H9 (cell line): ENCODE data around the gene FREM2. TPM values are rescaled to one million over a fixed set of nuclear protein-coding genes. Genes with fewer than 3 reads are reported as not detected.

Source experiments
- DNase-seq: peaks from one replicate; pipeline ENCODE4 v3.0.0-alpha.2; 2017
- H2AFZ ChIP-seq: one replicate; pipeline ENCODE4 v1.6.1; 2013; ENCODE audit warnings: mild to moderate bottlenecking, low read length, control low read depth, moderate library complexity
- H2AK5ac ChIP-seq: 2 replicates; pipeline ENCODE4 v1.6.1; 2013; ENCODE audit warnings: low read length, control low read depth, mixed read lengths; ENCODE audit not compliant: insufficient read length
- H2BK120ac ChIP-seq: one replicate; pipeline ENCODE4 v1.6.1; 2013; ENCODE audit warnings: low read depth, mild to moderate bottlenecking, low read length, control low read depth, inconsistent platforms; ENCODE audit not compliant: poor library complexity, severe bottlenecking
- H2BK12ac ChIP-seq: 2 replicates; pipeline ENCODE4 v1.6.1; 2013; ENCODE audit warnings: low read length, control low read depth, mixed read lengths, low read depth; ENCODE audit not compliant: insufficient read length
- H2BK15ac ChIP-seq: 2 replicates; pipeline ENCODE4 v1.6.1; 2013; ENCODE audit warnings: low read depth, low read length, control low read depth
- H2BK20ac ChIP-seq: one replicate; pipeline ENCODE4 v1.6.1; 2013; ENCODE audit warnings: low read depth, mild to moderate bottlenecking, low read length, control low read depth, inconsistent platforms; ENCODE audit not compliant: poor library complexity, severe bottlenecking
- H2BK5ac ChIP-seq: 2 replicates; pipeline ENCODE4 v1.6.1; 2013; ENCODE audit warnings: low read length, control low read depth, mixed read lengths; ENCODE audit not compliant: insufficient read length
- H3K14ac ChIP-seq: 2 replicates; pipeline ENCODE4 v1.6.1; 2013; ENCODE audit warnings: low read length, control low read depth; ENCODE audit not compliant: insufficient read depth
- H3K18ac ChIP-seq: 2 replicates; pipeline ENCODE4 v1.6.1; 2013; ENCODE audit warnings: low read depth, mild to moderate bottlenecking, mixed read lengths, low read length, control low read depth; ENCODE audit not compliant: insufficient read length
- H3K23ac ChIP-seq: 2 replicates; pipeline ENCODE4 v1.6.1; 2013; ENCODE audit warnings: low read length, control low read depth, mixed read lengths, low read depth; ENCODE audit not compliant: insufficient read length
- H3K23me2 ChIP-seq: 2 replicates; pipeline ENCODE4 v1.6.1; 2013; ENCODE audit warnings: low read depth, mild to moderate bottlenecking, mixed read lengths, low read length, control low read depth; ENCODE audit not compliant: insufficient read length, poor library complexity, severe bottlenecking
- H3K27ac ChIP-seq: 2 replicates; pipeline ENCODE4 v1.5.1; 2013; ENCODE audit warnings: low read length, control low read depth, mixed read lengths, low read depth; ENCODE audit not compliant: insufficient read length
- H3K27me3 ChIP-seq: 2 replicates; pipeline ENCODE4 v1.6.1; 2013; ENCODE audit warnings: low read length, control low read depth, inconsistent platforms; ENCODE audit not compliant: insufficient read depth
- H3K4ac ChIP-seq: 2 replicates; pipeline ENCODE4 v1.6.1; 2013; ENCODE audit warnings: low read depth, mild to moderate bottlenecking, control low read depth, inconsistent platforms, low read length, moderate library complexity
- H3K4me1 ChIP-seq: 2 replicates; pipeline ENCODE4 v1.6.1; 2013; ENCODE audit warnings: low read length, control low read depth, inconsistent platforms; ENCODE audit not compliant: insufficient read depth
- H3K4me2 ChIP-seq: 2 replicates; pipeline ENCODE4 v1.6.1; 2013; ENCODE audit warnings: low read length, control low read depth, mixed read lengths; ENCODE audit not compliant: insufficient read length, insufficient read depth
- H3K56ac ChIP-seq: 2 replicates; pipeline ENCODE4 v1.6.1; 2013; ENCODE audit warnings: low read depth, mild to moderate bottlenecking, mixed read lengths, low read length, control low read depth; ENCODE audit not compliant: insufficient read length
- H3K79me1 ChIP-seq: 2 replicates; pipeline ENCODE4 v1.6.1; 2013; ENCODE audit warnings: low read depth, mild to moderate bottlenecking, moderate library complexity, low read length, control low read depth, inconsistent platforms; ENCODE audit not compliant: insufficient read depth, poor library complexity, severe bottlenecking
- H3K79me2 ChIP-seq: 2 replicates; pipeline ENCODE4 v1.6.1; 2013; ENCODE audit warnings: low read length, control low read depth, inconsistent platforms; ENCODE audit not compliant: insufficient read depth
- H3K9ac ChIP-seq: 2 replicates; pipeline ENCODE4 v1.6.1; 2013; ENCODE audit warnings: low read length, control low read depth, mixed read lengths; ENCODE audit not compliant: insufficient read length; ENCODE audit errors: extremely low read depth
- H3K9me3 ChIP-seq: one replicate; pipeline ENCODE4 v1.6.1; 2013; ENCODE audit warnings: low read depth, low read length, inconsistent platforms; ENCODE audit not compliant: control insufficient read depth
- H3T11ph ChIP-seq: one replicate; pipeline ENCODE4 v1.6.1; 2013; ENCODE audit warnings: mild to moderate bottlenecking, low read length, control low read depth, inconsistent platforms
- H4K20me1 ChIP-seq: one replicate; pipeline ENCODE4 v1.6.1; 2013; ENCODE audit not compliant: control insufficient read depth, insufficient read length, insufficient read depth
- H4K5ac ChIP-seq: 2 replicates; pipeline ENCODE4 v1.6.1; 2013; ENCODE audit warnings: low read depth, mild to moderate bottlenecking, mixed read lengths, low read length, control low read depth; ENCODE audit not compliant: insufficient read length
- H4K8ac ChIP-seq: replicated peaks from 2 replicates; pipeline ENCODE4 v1.6.1; 2013; ENCODE audit warnings: low read length, control low read depth, mixed read lengths, low read depth; ENCODE audit not compliant: insufficient read length
- H4K91ac ChIP-seq: 2 replicates; pipeline ENCODE4 v1.6.1; 2013; ENCODE audit warnings: low read depth, mild to moderate bottlenecking, moderate library complexity, mixed read lengths, low read length, control low read depth; ENCODE audit not compliant: insufficient read length
- H3K27ac Mint-ChIP-seq, 3 experiments: 2 replicates in 2 of 3; 3 replicates in 1 of 3; pipeline ENCODE4 v1.8.0; 2020 to 2021; ENCODE audit warnings: mixed read lengths in 3 of 3, mild to moderate bottlenecking in 1 of 3, moderate library complexity in 1 of 3
- H3K27me3 Mint-ChIP-seq: 2 replicates; pipeline ENCODE4 v1.8.0; 2021; ENCODE audit warnings: low read depth, mild to moderate bottlenecking, moderate library complexity, mixed read lengths
- H3K36me3 Mint-ChIP-seq, 3 experiments: 2 replicates in 2 of 3; 3 replicates in 1 of 3; pipeline ENCODE4 v1.8.0; 2020 to 2021; ENCODE audit warnings: low read depth in 3 of 3, mixed read lengths in 3 of 3; ENCODE audit not compliant: insufficient read depth in 1 of 3
- H3K4me1 Mint-ChIP-seq, 2 experiments: 2 replicates each; pipeline ENCODE4 v1.8.0; 2020; ENCODE audit warnings: mixed read lengths in 2 of 2
- H3K4me3 Mint-ChIP-seq, 2 experiments: 2 replicates in 1 of 2; 3 replicates in 1 of 2; pipeline ENCODE4 v1.8.0; 2020 to 2021; ENCODE audit warnings: mild to moderate bottlenecking in 2 of 2, mixed read lengths in 2 of 2, moderate library complexity in 1 of 2
- H3K9me3 Mint-ChIP-seq, 2 experiments: 2 replicates in 1 of 2; 3 replicates in 1 of 2; pipeline ENCODE4 v1.8.0; 2020; ENCODE audit warnings: mild to moderate bottlenecking in 2 of 2, mixed read lengths in 2 of 2, moderate library complexity in 1 of 2
- CTCF ChIP-seq: fragments of 200-600 bp; sonication (generic); conservative IDR thresholded peaks from 3 replicates; pipeline ENCODE4 v1.8.0; 2021; ENCODE audit warnings: antibody characterized with exemption, mild to moderate bottlenecking
- WGBS: extraction: QIAGEN DNeasy Blood & Tissue Kit; methylation state at CpG from one replicate; pipeline ENCODE4 v1.1.7; 2013; ENCODE audit warnings: missing lambda C conversion rate, low lambda C conversion rate, mixed read lengths; ENCODE audit not compliant: insufficient read length; ENCODE audit errors: extremely low coverage; 5-methylcytosine and 5-hydroxymethylcytosine counted together
- total RNA-seq: library from RNA; stranded (reverse); gene quantifications from 2 replicates; pipeline ENCODE4 v1.2.1, GENCODE V29; 2021

Gene FREM2
- total RNA-seq, 1 experiment from 2014 or later, result 16.0 TPM

GRCh38 chr13:38908574-38908973, 221.7 kb downstream of the FREM2 start:
- Histone ChIP-seq H4K91ac (no peak overlapping the region), H3K4me1 (no peaks in the 10 kb centered on the region), H3K56ac (no peak overlapping the region), H3K9me3 (no peaks in the 10 kb centered on the region), H3K14ac (no peak overlapping the region), H2BK5ac (no peak overlapping the region), H3T11ph (no peak overlapping the region), H3K9ac (no peak overlapping the region), H3K79me1 (no peaks in the 10 kb centered on the region), H3K23ac (no peak overlapping the region), H3K79me2 (no peaks in the 10 kb centered on the region), H4K5ac (no peak overlapping the region), H2BK120ac (no peak overlapping the region), H3K4ac (no peak overlapping the region), H4K8ac (no peak overlapping the region), H2BK12ac (no peak overlapping the region), H2AK5ac (no peak overlapping the region), H4K20me1 (no peaks in the 10 kb centered on the region), H2BK20ac (no peak overlapping the region), H2BK15ac (no peak overlapping the region), H3K27me3 (no peaks in the 10 kb centered on the region), H2AFZ (no peak overlapping the region), H3K27ac (no peak overlapping the region), H3K4me2 (no peak overlapping the region), H3K23me2 (no peaks in the 10 kb centered on the region), H3K18ac (no peak overlapping the region)
- WGBS, result no CpG with 5 or more reads among the region's 2 CpGs
- Mint-ChIP-seq H3K4me1 (no peaks in the 10 kb centered on the region), H3K27me3 (no peaks in the 10 kb centered on the region), H3K27ac (no peak overlapping the region; a peak in 1 of 7 replicates), H3K4me3 (no peak overlapping the region), H3K36me3 (no peaks in the 10 kb centered on the region), H3K9me3 (no peaks in the 10 kb centered on the region; a peak in 1 of 5 replicates)
- no peak for DNase-seq
- TF ChIP-seq CTCF, result no peak
